ENCODE measurements around the gene IMMT.

Gene IMMT

DNA sequence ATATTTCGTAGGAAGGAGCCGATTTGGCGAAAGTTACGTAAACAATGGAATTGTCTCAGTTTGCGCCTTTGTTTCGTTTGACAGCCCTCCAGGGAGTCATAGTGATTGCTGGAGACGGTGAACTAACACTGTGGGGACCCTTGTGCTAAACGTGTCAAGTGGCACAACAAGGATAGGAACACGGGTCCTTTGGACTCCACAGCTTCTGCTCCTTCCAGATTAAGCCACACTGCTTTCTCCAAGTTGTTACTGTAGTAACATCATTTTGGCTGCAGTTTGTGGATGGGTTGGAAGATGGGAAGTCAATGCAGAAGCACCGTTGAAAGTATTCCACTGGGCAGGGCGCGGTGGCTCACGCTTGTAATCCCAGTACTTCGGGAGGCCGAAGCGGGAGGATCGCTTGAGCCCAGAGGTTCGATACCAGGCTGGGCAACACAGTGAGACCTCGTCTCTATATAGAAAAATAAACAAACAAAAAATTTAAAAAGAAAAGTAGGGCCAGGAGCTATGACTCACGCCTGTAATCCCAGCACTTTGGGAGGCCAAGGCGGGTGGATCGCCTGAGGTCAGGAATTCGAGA is 636 bp upstream of the IMMT start:
- no peak for DNase-seq

- DNase-seq = no peak
Measured at GRCh38 chr2:86194751-86195054, 559 bp downstream of the IMMT start.

GRCh38 chr2:86193901-86194567 is 1.2 kb downstream of the IMMT start:
- no peak for DNase-seq

- no peak for DNase-seq
Measured at GRCh38 chr2:86189782-86190416, 5.4 kb downstream of the IMMT start.

DNA sequence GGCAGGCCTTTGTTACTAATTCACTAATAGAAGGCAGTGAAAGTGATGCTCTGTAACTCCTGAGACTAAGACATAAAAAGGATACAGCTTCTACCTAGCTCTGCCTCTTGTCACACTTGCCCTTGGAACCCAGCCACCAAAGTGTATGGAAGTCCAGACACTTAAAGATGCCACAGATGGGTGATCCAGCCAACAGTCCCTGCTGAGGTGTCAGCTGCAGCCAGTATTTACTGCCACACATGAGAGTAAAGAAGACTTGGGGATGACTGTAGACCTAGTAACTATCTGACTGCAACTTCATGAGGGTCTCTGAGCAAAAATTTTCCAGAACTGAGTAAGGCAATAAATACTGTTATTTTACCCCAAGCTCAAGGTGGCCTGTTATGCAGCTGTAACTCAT is 8.8 kb downstream of the IMMT start:
- no peak for DNase-seq

DNA sequence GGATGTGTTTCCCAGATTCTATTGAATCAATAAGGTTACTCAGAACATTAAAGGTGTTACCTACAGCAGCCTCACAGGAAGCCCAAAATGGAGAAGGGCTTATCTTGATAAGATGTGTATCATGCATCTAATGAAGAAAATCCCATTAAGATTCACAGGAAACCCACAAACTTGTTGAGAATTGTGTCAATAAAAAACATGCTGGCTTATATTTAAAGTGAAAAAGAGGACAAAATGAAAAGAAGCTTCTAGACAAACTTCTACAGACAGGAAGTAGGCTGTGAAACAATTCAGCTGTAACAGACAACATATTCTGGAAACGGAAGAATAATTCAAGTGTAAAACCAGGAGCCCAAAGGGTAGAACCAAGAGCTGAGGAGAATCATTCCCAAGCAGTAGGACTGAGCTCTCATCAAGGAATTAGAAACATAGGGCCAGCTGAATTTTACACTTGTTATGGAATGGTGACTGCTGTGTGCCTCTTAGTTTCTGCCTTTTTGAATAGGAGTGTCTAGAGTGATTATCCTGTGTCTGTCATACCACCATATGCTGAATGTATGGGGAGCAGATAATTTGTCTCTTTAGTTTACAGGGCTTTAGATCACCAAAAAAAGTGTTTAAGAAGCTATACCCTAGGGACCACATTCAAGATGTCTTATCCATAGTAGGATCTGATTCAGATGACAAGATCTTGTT is 9.6 kb downstream of the IMMT start:
- DNase-seq = no peak

DNA sequence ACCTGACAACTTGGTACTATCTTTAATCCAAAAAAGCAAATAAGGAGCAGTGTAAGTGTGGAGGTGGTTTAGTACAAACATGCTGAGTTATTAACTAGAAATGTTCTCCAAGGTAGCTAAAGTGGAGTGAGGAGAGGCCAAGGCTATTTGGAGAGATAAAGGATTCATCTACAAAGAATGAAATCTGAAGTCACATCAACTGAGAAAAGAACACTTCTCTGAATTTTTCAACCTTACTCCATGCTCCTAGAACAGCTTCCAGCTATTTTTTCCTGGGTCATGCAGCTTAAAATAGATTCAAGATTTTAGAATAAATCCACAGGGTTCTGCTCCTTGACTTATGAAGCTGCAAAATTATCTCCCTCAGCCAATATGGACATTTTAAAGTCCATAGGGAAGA is 18.7 kb downstream of the IMMT start:
- DNase-seq = no peak

DNA sequence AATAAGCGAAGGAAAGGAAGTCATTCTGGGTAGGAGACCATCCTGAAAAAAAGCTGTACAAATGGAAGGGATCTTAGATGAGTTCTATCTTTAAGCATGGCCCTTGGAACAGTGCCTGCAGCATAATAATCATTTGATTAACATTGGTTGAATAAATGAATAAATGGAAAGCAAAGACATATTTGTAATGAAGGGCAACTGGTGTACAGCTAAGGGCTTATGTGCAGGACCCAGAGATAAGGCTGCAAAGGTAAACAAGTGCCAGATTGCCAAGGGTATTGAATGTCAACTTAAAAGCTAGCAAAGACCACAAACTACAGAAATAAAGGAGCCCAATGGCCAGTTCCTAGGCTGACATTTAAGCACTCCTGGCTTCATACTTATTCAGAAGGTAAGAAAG is 19.4 kb downstream of the IMMT start:
- DNase-seq = no peak

DNA sequence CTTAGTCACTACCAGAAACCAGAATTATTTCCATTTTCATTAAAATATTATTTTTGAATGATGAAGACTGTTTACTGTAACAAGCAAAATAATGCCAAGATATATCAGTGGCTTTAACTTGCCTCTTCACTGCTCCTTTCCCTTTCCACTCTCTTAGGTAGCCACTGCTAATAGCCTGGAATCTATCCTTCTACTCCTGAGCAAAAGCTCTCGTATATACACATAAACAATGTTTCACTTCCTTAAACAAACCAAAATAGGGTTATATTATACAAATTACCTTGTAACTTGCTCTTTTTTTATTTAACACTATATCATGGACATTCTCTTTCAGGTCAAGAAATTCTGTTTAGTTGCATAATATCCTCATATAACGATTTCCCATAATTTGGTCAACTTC is 20.8 kb downstream of the IMMT start:
- DNase-seq = no peak

DNA sequence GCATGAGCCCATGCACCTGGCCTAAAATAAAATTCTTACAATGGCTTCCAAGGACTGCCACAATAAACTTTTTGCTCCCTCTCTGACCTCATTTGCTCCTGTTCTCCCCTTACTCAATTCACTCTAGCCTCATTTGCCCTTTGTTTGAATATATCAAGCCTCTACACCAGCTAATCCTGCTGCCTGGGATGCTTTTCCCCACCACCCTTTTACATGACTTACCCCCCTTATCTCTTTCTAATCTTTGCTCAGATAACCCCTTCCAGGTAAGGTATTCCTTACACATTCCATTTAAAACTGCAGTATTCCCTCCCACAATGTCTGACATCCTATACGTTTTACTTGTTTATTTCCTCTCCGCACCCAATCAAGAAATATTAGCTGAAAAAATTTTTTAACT is 22.7 kb downstream of the IMMT start:
- DNase-seq = no peak

DNA sequence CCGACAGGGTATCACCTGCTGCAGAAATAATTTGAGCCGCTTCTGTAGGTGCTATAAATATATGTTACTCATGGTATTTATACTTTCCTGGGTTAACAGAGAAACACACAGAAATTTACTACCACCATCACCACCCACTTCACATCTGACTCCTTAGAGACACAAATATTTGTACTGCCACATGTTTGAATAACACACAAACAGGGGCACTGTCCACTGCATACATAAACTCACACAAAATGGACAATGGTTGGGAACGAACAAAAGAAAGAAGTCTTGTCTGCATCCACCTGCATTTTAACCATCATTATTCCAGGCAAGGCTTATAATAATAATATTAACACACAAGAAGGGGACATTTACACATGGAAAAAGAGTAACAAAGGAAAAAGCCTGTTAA is 24.0 kb downstream of the IMMT start:
- DNase-seq = no peak

- no peak for DNase-seq
Measured at GRCh38 chr2:86170449-86170848, 24.8 kb downstream of the IMMT start.

- DNase-seq = no peak
Measured at GRCh38 chr2:86160156-86160952, 34.9 kb downstream of the IMMT start.

DNA sequence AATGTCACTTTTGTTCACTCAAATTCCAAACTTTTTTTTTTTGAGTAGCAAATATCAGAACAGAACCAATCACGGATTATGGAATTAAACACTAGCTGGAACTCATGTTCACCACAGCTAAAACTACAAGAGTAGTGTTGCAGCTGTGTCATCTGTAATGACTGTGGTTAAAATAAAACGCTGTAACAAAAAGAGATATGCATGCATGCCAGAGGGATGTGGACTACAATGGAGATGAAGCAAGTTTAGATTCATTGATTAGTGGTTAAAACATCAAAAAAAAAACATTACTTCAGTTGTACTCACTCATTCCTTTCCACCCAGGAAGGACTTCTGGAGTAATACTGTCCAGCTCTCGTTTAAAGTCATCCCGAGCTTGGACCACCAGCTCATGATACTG is 37.0 kb downstream of the IMMT start:
- DNase-seq = no peak

- no peak for DNase-seq
Measured at GRCh38 chr2:86157009-86157556, 38.2 kb downstream of the IMMT start.

- DNase-seq = no peak
Measured at GRCh38 chr2:86150502-86150901, 44.8 kb downstream of the IMMT start.

GRCh38 chr2:86147793-86148192 is 47.5 kb downstream of the IMMT start:
- DNase-seq = no peak

- DNase-seq = no peak
Measured at GRCh38 chr2:86143926-86144685, 51.2 kb downstream of the IMMT start.

DNA sequence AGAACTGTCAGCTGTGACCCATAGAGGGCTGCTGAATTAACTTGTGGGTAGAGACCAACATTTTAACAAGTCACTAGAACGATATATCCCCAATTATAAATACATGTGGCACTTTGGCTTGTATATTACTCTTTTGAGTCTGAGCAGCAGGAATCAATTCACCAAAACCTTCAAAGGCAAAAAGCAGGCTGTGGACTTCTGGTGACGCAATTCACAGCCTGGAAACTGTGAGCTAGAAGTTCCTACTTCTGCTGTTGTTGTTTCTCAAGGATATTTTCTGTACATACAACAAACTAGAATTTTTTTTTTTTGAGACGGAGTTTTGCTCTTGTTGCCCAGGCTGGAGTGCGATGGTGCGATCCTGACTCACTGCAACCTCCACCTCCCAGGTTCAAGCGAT is 52.0 kb downstream of the IMMT start:
- no peak for DNase-seq

GRCh38 chr2:86142436-86143257 is 52.6 kb downstream of the IMMT start:
- no peak for DNase-seq

DNA sequence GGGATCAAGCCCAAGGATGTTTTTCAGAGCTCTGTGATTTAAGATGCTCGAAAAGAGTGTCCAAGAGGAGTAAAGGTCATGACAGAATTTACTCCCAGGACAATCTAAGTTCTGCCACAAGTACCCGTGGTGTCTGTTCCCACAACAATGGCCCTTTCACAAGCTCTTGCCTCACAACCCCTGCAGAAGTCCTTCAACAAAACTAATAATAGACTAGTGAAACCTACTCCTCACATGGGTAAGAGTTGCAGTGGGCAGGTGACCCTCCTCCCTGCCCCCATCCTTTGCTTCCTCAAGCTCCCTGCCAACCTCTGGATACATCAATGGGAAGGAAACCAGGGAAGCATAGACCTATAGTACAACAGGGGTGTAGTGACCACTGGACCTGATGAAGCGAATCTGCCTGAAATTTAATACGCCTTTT is 54.3 kb downstream of the IMMT start:
- DNase-seq = no peak
